ENCODE measurements around the gene ID3.

ID3 gene

DNA sequence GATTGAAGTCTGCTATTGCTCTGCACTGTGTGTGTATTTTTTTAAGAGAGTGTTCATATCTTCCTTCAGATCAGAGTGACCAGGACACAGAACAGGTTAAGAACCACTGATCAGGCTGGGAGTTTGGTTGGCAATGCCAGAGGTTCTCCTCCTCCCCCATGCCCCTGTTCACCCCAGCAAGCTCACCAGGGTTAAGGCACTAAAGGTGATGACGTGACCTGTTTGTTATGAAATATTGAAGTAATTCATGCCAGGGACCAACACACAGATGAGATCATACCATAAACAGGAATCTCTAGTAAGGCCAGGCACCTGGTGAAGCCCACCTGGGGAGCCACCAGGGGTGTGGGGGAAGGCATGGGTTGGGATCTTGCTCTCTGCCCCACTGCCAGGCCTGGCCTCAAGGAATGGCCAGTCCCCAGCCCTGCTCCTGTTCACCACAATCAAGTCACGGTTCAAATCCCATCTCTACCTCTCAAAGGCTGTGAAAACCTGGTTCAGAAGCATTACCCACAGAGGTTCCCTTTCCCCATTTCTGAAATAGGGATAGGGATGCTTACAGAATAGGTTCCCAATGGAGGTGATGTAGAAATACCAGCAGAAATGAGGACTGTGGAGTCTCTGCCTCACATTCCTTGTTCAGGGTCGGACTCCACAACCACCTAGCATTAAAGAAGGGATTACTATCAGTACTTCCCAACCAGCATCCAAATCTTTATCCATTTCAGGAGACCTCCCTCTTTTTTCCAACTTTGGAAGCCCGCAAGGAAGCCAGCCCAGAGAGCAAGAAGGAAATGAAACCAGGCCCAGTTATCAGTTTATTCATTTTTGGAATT lies 2.4 kb downstream of the ID3 start (continued):
- TF ChIP-seq, protein P1, sequence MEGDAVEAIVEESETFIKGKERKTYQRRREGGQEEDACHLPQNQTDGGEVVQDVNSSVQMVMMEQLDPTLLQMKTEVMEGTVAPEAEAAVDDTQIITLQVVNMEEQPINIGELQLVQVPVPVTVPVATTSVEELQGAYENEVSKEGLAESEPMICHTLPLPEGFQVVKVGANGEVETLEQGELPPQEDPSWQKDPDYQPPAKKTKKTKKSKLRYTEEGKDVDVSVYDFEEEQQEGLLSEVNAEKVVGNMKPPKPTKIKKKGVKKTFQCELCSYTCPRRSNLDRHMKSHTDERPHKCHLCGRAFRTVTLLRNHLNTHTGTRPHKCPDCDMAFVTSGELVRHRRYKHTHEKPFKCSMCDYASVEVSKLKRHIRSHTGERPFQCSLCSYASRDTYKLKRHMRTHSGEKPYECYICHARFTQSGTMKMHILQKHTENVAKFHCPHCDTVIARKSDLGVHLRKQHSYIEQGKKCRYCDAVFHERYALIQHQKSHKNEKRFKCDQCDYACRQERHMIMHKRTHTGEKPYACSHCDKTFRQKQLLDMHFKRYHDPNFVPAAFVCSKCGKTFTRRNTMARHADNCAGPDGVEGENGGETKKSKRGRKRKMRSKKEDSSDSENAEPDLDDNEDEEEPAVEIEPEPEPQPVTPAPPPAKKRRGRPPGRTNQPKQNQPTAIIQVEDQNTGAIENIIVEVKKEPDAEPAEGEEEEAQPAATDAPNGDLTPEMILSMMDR (tag by site-specific recombination; IDR thresholded peaks at IDR 0.05): no peak
- 0 out of 2 replicates have a peak, but pooled peaks have one; percentile 67 for TF ChIP-seq HOXC10 (CRISPR knock-in tag; IDR thresholded peaks at IDR 0.05)
- TF ChIP-seq ZNF701 (tag by site-specific recombination; IDR thresholded peaks at IDR 0.05): no peak
- no peak for TF ChIP-seq ZNF530 (tag by site-specific recombination; IDR thresholded peaks at IDR 0.05; ENCODE audit: low read depth)
- TF ChIP-seq ZNF626 (tag by site-specific recombination; IDR thresholded peaks at IDR 0.05): no peak
- TF ChIP-seq SALL2 (tag by site-specific recombination; IDR thresholded peaks at IDR 0.05; ENCODE audit: borderline replicate concordance): no peak
- no peak for TF ChIP-seq ZNF16 (tag by site-specific recombination; IDR thresholded peaks at IDR 0.05; ENCODE audit: low read depth)
- no peak for TF ChIP-seq PRDM1 (tag by site-specific recombination; IDR thresholded peaks at IDR 0.05)
- no peak for TF ChIP-seq ZNF324 (tag by site-specific recombination; IDR thresholded peaks at IDR 0.05)
- TF ChIP-seq ZNF24 (tag by site-specific recombination; IDR thresholded peaks at IDR 0.05): peak; percentile 73; the same call in 1 of the 2 replicates
- TF ChIP-seq ZBTB7A (tag by site-specific recombination; IDR thresholded peaks at IDR 0.05; ENCODE audit: low read depth): no peak
- TF ChIP-seq, protein P2, sequence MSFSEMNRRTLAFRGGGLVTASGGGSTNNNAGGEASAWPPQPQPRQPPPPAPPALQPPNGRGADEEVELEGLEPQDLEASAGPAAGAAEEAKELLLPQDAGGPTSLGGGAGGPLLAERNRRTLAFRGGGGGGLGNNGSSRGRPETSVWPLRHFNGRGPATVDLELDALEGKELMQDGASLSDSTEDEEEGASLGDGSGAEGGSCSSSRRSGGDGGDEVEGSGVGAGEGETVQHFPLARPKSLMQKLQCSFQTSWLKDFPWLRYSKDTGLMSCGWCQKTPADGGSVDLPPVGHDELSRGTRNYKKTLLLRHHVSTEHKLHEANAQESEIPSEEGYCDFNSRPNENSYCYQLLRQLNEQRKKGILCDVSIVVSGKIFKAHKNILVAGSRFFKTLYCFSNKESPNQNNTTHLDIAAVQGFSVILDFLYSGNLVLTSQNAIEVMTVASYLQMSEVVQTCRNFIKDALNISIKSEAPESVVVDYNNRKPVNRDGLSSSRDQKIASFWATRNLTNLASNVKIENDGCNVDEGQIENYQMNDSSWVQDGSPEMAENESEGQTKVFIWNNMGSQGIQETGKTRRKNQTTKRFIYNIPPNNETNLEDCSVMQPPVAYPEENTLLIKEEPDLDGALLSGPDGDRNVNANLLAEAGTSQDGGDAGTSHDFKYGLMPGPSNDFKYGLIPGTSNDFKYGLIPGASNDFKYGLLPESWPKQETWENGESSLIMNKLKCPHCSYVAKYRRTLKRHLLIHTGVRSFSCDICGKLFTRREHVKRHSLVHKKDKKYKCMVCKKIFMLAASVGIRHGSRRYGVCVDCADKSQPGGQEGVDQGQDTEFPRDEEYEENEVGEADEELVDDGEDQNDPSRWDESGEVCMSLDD (tag by site-specific recombination; IDR thresholded peaks at IDR 0.05): no peak
- TF ChIP-seq, protein P3, sequence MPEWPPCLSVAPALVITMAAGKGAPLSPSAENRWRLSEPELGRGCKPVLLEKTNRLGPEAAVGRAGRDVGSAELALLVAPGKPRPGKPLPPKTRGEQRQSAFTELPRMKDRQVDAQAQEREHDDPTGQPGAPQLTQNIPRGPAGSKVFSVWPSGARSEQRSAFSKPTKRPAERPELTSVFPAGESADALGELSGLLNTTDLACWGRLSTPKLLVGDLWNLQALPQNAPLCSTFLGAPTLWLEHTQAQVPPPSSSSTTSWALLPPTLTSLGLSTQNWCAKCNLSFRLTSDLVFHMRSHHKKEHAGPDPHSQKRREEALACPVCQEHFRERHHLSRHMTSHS (tag by site-specific recombination; IDR thresholded peaks at IDR 0.05): no peak
- TF ChIP-seq, protein P4, sequence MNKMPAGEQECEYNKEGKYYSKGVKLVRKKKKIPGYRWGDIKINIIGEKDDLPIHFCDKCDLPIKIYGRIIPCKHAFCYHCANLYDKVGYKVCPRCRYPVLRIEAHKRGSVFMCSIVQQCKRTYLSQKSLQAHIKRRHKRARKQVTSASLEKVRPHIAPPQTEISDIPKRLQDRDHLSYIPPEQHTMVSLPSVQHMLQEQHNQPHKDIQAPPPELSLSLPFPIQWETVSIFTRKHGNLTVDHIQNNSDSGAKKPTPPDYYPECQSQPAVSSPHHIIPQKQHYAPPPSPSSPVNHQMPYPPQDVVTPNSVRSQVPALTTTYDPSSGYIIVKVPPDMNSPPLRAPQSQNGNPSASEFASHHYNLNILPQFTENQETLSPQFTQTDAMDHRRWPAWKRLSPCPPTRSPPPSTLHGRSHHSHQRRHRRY (tag by site-specific recombination; IDR thresholded peaks at IDR 0.05): no peak
- TF ChIP-seq ZNF510 (tag by site-specific recombination; IDR thresholded peaks at IDR 0.05; ENCODE audit: insufficient replicate concordance): no peak
- TF ChIP-seq, protein P5, sequence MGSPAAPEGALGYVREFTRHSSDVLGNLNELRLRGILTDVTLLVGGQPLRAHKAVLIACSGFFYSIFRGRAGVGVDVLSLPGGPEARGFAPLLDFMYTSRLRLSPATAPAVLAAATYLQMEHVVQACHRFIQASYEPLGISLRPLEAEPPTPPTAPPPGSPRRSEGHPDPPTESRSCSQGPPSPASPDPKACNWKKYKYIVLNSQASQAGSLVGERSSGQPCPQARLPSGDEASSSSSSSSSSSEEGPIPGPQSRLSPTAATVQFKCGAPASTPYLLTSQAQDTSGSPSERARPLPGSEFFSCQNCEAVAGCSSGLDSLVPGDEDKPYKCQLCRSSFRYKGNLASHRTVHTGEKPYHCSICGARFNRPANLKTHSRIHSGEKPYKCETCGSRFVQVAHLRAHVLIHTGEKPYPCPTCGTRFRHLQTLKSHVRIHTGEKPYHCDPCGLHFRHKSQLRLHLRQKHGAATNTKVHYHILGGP (tag by site-specific recombination; IDR thresholded peaks at IDR 0.05): no peak
- TF ChIP-seq ZNF274 (IDR thresholded peaks at IDR 0.05; ENCODE audit: low read length): no peak
- TF ChIP-seq ZNF274 (tag by site-specific recombination; IDR thresholded peaks at IDR 0.05; ENCODE audit: borderline replicate concordance): no peak
- TF ChIP-seq, protein P6, sequence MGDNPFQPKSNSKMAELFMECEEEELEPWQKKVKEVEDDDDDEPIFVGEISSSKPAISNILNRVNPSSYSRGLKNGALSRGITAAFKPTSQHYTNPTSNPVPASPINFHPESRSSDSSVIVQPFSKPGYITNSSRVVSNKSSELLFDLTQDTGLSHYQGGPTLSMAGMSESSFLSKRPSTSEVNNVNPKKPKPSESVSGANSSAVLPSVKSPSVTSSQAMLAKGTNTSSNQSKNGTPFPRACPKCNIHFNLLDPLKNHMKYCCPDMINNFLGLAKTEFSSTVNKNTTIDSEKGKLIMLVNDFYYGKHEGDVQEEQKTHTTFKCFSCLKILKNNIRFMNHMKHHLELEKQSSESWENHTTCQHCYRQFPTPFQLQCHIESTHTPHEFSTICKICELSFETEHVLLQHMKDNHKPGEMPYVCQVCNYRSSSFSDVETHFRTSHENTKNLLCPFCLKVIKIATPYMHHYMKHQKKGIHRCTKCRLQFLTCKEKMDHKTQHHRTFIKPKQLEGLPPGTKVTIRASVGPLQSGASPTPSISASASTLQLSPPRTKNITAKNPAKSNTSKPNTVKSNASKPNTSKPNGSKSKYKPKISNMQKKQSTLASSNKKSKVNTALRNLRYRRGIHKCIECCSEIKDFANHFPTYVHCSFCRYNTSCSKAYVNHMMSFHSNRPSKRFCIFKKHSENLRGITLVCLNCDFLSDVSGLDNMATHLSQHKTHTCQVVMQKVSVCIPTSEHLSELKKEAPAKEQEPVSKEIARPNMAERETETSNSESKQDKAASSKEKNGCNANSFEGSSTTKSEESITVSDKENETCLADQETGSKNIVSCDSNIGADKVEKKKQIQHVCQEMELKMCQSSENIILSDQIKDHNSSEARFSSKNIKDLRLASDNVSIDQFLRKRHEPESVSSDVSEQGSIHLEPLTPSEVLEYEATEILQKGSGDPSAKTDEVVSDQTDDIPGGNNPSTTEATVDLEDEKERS (tag by site-specific recombination; IDR thresholded peaks at IDR 0.05): no peak
- TF ChIP-seq ZNF157 (tag by site-specific recombination; IDR thresholded peaks at IDR 0.05): no peak
- TF ChIP-seq, protein P7, sequence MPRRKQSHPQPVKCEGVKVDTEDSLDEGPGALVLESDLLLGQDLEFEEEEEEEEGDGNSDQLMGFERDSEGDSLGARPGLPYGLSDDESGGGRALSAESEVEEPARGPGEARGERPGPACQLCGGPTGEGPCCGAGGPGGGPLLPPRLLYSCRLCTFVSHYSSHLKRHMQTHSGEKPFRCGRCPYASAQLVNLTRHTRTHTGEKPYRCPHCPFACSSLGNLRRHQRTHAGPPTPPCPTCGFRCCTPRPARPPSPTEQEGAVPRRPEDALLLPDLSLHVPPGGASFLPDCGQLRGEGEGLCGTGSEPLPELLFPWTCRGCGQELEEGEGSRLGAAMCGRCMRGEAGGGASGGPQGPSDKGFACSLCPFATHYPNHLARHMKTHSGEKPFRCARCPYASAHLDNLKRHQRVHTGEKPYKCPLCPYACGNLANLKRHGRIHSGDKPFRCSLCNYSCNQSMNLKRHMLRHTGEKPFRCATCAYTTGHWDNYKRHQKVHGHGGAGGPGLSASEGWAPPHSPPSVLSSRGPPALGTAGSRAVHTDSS (tag by site-specific recombination; IDR thresholded peaks at IDR 0.05): no peak
- TF ChIP-seq GLI4 (tag by site-specific recombination; IDR thresholded peaks at IDR 0.05): no peak
- no peak for TF ChIP-seq ZNF140 (tag by site-specific recombination; IDR thresholded peaks at IDR 0.05)
- no peak for TF ChIP-seq ZNF266 (tag by site-specific recombination; IDR thresholded peaks at IDR 0.05; ENCODE audit: low read depth)
- TF ChIP-seq ZNF366 (tag by site-specific recombination; conservative IDR thresholded peaks at IDR 0.05): peak; percentile 59
- no peak for TF ChIP-seq ZNF2 (tag by site-specific recombination; IDR thresholded peaks at IDR 0.05)

All from HEK293 (cell line).